Osteocyte (in vitro differentiated cells): Measurements from ENCODE around the gene LENG9. TPM values are rescaled to one million over a fixed set of nuclear protein-coding genes. Genes with fewer than 3 reads are reported as not detected.

Experiments used
- DNase-seq: peaks from one replicate; pipeline ENCODE4 v3.0.0; 2021; ENCODE audit warnings: mixed read lengths; ENCODE audit not compliant: unreplicated experiment; ENCODE audit errors: extremely low spot score
- H3K27ac Mint-ChIP-seq: one replicate; pipeline ENCODE4 v1.8.0; 2021; ENCODE audit warnings: mild to moderate bottlenecking, mixed read lengths; ENCODE audit not compliant: unreplicated experiment
- H3K27me3 Mint-ChIP-seq: one replicate; pipeline ENCODE4 v1.8.0; 2021; ENCODE audit warnings: mixed read lengths; ENCODE audit not compliant: unreplicated experiment
- H3K36me3 Mint-ChIP-seq: one replicate; pipeline ENCODE4 v1.8.0; 2021; ENCODE audit warnings: mixed read lengths; ENCODE audit not compliant: unreplicated experiment
- H3K4me1 Mint-ChIP-seq: one replicate; pipeline ENCODE4 v1.8.0; 2021; ENCODE audit warnings: mixed read lengths; ENCODE audit not compliant: unreplicated experiment
- H3K4me3 Mint-ChIP-seq: one replicate; pipeline ENCODE4 v1.8.0; 2021; ENCODE audit warnings: mild to moderate bottlenecking, moderate library complexity, mixed read lengths; ENCODE audit not compliant: unreplicated experiment
- H3K9me3 Mint-ChIP-seq: one replicate; pipeline ENCODE4 v1.8.0; 2021; ENCODE audit warnings: mixed read lengths; ENCODE audit not compliant: unreplicated experiment
- total RNA-seq: library from RNA; stranded (reverse); gene quantifications from 2 replicates; pipeline ENCODE4 v1.2.1, GENCODE V29; 2021
- TF ChIP-seq, protein P1 (sequence below): fragments of 200-600 bp; sonication (generic); IDR thresholded peaks from 2 replicates; pipeline ENCODE4 v1.5.0; 2021; ENCODE audit warnings: antibody characterized with exemption, mild to moderate bottlenecking, moderate library complexity

Gene LENG9
- total RNA-seq, 1 donor from 2014 or later: 11.0 TPM

DNA sequence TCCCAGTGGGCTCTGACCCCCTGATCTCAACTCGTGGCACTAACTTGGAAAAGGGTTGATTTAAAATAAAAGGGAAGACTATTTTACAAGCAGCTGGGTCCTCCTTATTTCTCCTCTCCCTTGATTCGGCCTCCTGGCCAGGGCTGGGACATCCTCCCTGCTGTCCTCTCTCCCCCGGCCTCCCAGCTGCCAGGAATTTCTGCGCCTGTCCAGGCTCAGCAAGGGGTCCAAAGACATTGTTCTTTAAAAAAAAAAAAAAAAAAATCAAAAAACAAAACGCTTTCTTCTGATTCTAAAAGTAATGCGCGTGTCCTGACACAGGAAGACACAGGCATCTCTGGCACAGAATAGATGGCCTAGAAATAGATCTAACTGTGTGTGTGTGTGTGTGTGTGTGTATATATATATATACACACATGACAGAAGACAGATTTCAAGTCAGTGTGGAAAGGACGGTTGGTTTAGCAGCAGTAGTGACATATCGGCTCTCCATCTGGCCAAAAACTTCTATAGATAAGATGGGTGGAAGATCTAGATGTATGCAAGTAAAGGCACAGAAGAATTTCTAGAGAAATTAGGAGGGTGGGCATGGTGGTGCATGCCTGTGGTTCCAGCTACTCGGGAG, 26.8 kb downstream of the LENG9 start:
- no peaks in the 10 kb centered on the region for H3K27me3 Mint-ChIP-seq
- no peak overlapping the region for H3K27ac Mint-ChIP-seq

DNA sequence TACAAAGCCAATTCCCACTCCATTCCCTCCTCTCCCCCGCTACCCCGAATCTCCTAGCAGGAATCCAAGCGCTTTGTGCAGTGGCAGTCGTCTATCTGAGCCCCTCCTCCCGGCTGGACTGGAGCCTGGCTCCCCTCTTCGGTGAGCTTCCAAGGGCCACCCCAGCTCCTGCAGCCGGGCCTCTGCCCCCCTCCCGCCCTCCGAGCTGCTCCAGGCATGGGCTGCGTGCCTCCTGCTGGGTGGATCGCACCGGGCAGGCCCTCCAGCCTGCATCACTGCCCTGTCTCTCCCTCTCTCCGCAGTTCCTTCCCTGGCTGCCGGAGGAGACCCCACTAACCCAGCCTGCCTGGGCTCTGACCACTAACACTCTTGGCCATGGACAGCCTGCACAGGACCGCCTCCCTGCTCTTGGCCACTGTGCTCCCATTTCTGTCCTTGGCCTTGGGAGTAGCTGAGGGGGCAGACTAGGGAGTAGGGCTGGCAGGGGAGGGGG, 27.5 kb downstream of the LENG9 start:
- TF ChIP-seq, protein P1, sequence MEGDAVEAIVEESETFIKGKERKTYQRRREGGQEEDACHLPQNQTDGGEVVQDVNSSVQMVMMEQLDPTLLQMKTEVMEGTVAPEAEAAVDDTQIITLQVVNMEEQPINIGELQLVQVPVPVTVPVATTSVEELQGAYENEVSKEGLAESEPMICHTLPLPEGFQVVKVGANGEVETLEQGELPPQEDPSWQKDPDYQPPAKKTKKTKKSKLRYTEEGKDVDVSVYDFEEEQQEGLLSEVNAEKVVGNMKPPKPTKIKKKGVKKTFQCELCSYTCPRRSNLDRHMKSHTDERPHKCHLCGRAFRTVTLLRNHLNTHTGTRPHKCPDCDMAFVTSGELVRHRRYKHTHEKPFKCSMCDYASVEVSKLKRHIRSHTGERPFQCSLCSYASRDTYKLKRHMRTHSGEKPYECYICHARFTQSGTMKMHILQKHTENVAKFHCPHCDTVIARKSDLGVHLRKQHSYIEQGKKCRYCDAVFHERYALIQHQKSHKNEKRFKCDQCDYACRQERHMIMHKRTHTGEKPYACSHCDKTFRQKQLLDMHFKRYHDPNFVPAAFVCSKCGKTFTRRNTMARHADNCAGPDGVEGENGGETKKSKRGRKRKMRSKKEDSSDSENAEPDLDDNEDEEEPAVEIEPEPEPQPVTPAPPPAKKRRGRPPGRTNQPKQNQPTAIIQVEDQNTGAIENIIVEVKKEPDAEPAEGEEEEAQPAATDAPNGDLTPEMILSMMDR: no peak
- H3K4me3 Mint-ChIP-seq: no peak overlapping the region
- H3K36me3 Mint-ChIP-seq: peaks cover 8% of the 10 kb centered on the region
- no peaks in the 10 kb centered on the region for H3K9me3 Mint-ChIP-seq
- peaks cover 12% of the 10 kb centered on the region for H3K4me1 Mint-ChIP-seq
- no peak for DNase-seq
- peaks cover 1% of the 10 kb centered on the region for H3K27me3 Mint-ChIP-seq
- no peak overlapping the region for H3K27ac Mint-ChIP-seq

More for the DNA sequence above, 26.8 kb downstream of the LENG9 start:
- H3K4me1 Mint-ChIP-seq: peaks cover 5% of the 10 kb centered on the region
- no peaks in the 10 kb centered on the region for H3K9me3 Mint-ChIP-seq
- no peak for DNase-seq
- H3K4me3 Mint-ChIP-seq: no peak overlapping the region
- peaks cover 8% of the 10 kb centered on the region for H3K36me3 Mint-ChIP-seq
- TF ChIP-seq, protein P1: no peak

DNA sequence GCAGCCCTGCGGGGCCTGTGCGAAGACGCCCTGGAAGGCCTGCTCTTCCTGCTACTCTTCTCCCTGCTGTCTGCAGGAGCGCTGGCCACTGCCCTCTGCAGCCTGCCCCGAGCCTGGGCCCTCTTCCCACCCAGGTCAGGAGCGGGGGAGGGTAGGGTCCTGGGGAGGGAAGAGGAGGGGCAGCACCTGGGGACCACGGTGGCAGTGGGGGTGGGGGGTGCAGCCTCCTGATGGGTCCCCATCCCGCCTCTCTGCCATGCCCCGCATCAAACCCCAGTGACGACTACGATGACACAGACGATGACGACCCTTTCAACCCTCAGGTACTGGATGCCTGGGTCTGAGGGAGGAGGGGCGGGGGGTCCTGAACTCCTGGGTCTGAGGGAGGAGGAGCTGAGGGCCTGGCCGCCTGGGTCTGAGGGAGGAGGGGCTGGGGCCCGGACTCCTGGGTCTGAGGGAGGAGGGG, 28.0 kb downstream of the LENG9 start:
- H3K9me3 Mint-ChIP-seq: no peaks in the 10 kb centered on the region
- peaks cover 8% of the 10 kb centered on the region for H3K36me3 Mint-ChIP-seq
- TF ChIP-seq, protein P1: no peak
- H3K4me3 Mint-ChIP-seq: no peak overlapping the region
- DNase-seq: no peak
- H3K4me1 Mint-ChIP-seq: peaks cover 14% of the 10 kb centered on the region
- peaks cover 2% of the 10 kb centered on the region for H3K27me3 Mint-ChIP-seq
- H3K27ac Mint-ChIP-seq: no peak overlapping the region

DNA sequence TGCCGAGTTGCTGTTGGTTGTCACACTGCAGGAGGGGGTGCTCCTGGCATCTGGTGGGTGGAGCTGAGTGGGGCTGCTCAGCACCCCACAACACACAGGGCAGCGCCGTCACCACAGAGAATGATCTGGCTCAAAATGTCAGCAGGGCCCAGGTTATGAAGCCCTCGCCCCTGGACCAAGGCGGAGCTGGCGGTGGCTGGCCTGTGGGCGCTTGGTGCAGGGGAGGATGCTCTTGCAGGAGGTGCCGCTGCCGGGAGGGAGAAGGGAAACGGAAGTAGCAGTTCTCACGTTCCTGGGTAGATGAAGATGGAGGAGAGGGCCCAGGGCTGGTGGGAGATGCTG, 28.7 kb downstream of the LENG9 start:
- no peak overlapping the region for H3K27ac Mint-ChIP-seq

More for the DNA sequence above, 28.7 kb downstream of the LENG9 start:
- TF ChIP-seq, protein P1: no peak
- Mint-ChIP-seq H3K4me3 (no peak overlapping the region), H3K4me1 (peaks cover 14% of the 10 kb centered on the region), H3K36me3 (peaks cover 6% of the 10 kb centered on the region), H3K9me3 (no peaks in the 10 kb centered on the region), H3K27me3 (peaks cover 2% of the 10 kb centered on the region)
- DNase-seq: no peak
